Transverse colon (tissue), 4 donors: Measurements from ENCODE around the gene CAMTA1. TPM values are rescaled to one million over a fixed set of nuclear protein-coding genes. Genes with fewer than 3 reads are reported as not detected.

Experiments
- DNase-seq: peaks from one replicate; pipeline ENCODE4 v3.0.0-alpha.2; 2019
- H3K27ac ChIP-seq, 4 donors: fragments of 200-600 bp; sonication (generic); 2 replicates each; pipeline ENCODE4 v1.5.1; 2016 to 2018; ENCODE audit warnings: inconsistent platforms in 4 of 4
- H3K27me3 ChIP-seq: fragments of 200-600 bp; sonication (generic); 2 replicates; pipeline ENCODE4 v1.5.1; 2017; ENCODE audit warnings: inconsistent platforms
- H3K36me3 ChIP-seq, 4 donors: fragments of 200-600 bp; sonication (generic); 2 replicates each; pipeline ENCODE4 v1.5.1; 2017 to 2019; ENCODE audit warnings: inconsistent platforms in 4 of 4
- H3K4me1 ChIP-seq, 4 donors: fragments of 200-600 bp; sonication (generic); 2 replicates each; pipeline ENCODE4 v1.5.1; 2017 to 2020; ENCODE audit warnings: inconsistent platforms in 4 of 4
- H3K4me3 ChIP-seq, 4 donors: fragments of 200-600 bp; sonication (generic); 1 replicate in 1 of 4; 2 replicates in 3 of 4; pipeline versions ENCODE4 v1.5.1 to v1.6.1; 2017 to 2019; ENCODE audit warnings: inconsistent platforms in 4 of 4
- H3K9me3 ChIP-seq, 2 donors: fragments of 200-600 bp; sonication (generic); 2 replicates each; pipeline ENCODE4 v1.5.1; 2017 to 2019; ENCODE audit warnings: inconsistent platforms in 2 of 2
- EP300 ChIP-seq: sonication (generic); formaldehyde crosslinking; IDR thresholded peaks from one replicate; pipeline ENCODE4 v1.6.1; 2017; ENCODE audit warnings: antibody characterized with exemption, low read depth
- POLR2A ChIP-seq: fragments of 450-650 bp; IDR thresholded peaks from one replicate; pipeline ENCODE4 v1.6.1; 2016; ENCODE audit warnings: antibody characterized with exemption, mild to moderate bottlenecking, moderate library complexity
- POLR2AphosphoS5 ChIP-seq, 3 donors: sonication (generic); formaldehyde crosslinking; IDR thresholded peaks; one replicate each; pipeline ENCODE4 v1.6.1; 2016; ENCODE audit warnings: antibody characterized with exemption in 3 of 3
- WGBS, 2 donors: methylation state at CpG; one replicate each; pipeline ENCODE4 v1.1.5; 2018; ENCODE audit warnings: low coverage in 1 of 2; 5-methylcytosine and 5-hydroxymethylcytosine counted together
- in situ Hi-C, 4 donors: fragments of 200-750 bp; cut with MboI; loops; one replicate each; pipeline versions ENCODE4 v1.15.0 to v1.15.1; 2017; ENCODE audit warnings: low sequenced_read_pairs in 3 of 4, low pct_ligation_motif_present in 1 of 4, low pct_unique_long_range_greater_than_20kb in 1 of 4
- intact Hi-C: fragments of 100-400 bp; cut with DNase I; formaldehyde crosslinking; loops from one replicate; pipeline ENCODE4 v1.15.1; 2023; ENCODE audit warnings: low total_unique reads
- total RNA-seq, 4 donors: library from RNA; depleted of rRNA; stranded (reverse); fragments of >200 nt; gene quantifications; one replicate each; pipeline ENCODE4 v1.1.0, GENCODE V29; 2016
- TF ChIP-seq, protein P1 (sequence below), 5 experiments: fragments of 200-600 bp in 3 of 5; fragments of 450-650 bp in 2 of 5; sonication (generic) in 3 of 5; IDR thresholded peaks; 1 replicate in 2 of 5; 2 replicates in 3 of 5; pipeline ENCODE4 v1.5.1; 2016 to 2017; ENCODE audit warnings: antibody characterized with exemption in 5 of 5, inconsistent platforms in 3 of 5, mild to moderate bottlenecking in 2 of 5, moderate library complexity in 1 of 5

CAMTA1 gene
- total RNA-seq, 4 donors from 2014 or later = 93.8 to 268 (median 130) TPM

DNA sequence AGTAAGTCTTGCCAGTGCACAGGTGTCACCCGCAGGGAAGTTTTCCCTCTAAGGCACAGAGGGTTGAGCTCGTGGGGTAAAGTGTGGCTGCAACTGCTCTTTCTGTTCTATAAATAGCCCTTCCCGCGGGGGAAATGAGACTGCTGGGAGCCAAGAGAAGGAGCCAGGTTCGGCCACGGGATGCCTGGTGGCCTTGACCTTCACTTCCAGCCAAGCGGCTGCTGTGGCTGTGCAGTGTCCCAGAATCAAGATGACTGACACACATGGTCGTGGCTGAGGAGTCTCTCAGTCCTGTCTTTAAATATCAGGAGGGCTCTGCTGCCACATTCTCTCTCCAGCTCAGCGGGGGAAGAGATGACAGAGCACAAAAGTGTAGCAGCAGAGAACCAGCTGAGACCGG, 831.7 kb downstream of the CAMTA1 start:
- no peak for TF ChIP-seq POLR2A
- no peak for TF ChIP-seq EP300
- TF ChIP-seq, protein P1, sequence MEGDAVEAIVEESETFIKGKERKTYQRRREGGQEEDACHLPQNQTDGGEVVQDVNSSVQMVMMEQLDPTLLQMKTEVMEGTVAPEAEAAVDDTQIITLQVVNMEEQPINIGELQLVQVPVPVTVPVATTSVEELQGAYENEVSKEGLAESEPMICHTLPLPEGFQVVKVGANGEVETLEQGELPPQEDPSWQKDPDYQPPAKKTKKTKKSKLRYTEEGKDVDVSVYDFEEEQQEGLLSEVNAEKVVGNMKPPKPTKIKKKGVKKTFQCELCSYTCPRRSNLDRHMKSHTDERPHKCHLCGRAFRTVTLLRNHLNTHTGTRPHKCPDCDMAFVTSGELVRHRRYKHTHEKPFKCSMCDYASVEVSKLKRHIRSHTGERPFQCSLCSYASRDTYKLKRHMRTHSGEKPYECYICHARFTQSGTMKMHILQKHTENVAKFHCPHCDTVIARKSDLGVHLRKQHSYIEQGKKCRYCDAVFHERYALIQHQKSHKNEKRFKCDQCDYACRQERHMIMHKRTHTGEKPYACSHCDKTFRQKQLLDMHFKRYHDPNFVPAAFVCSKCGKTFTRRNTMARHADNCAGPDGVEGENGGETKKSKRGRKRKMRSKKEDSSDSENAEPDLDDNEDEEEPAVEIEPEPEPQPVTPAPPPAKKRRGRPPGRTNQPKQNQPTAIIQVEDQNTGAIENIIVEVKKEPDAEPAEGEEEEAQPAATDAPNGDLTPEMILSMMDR (IDR thresholded peaks at IDR 0.05) = no peak
- no peak for TF ChIP-seq POLR2AphosphoS5 (IDR thresholded peaks at IDR 0.05)
- H3K27me3 ChIP-seq = peaks cover 6% of the 10 kb centered on the region
- no peaks in the 10 kb centered on the region for H3K9me3 ChIP-seq
- intact Hi-C loops = no loop called here
- in situ Hi-C loops = no loop called here
- H3K4me1 ChIP-seq = no peaks in the 10 kb centered on the region
- 24 to 35% methylated on average over 4 to 10 of the region's 10 CpGs for WGBS, 2 donors
- H3K36me3 ChIP-seq = no peaks in the 10 kb centered on the region
- H3K4me3 ChIP-seq = no peak overlapping the region
- no peak for DNase-seq
- no peak overlapping the region for H3K27ac ChIP-seq

DNA sequence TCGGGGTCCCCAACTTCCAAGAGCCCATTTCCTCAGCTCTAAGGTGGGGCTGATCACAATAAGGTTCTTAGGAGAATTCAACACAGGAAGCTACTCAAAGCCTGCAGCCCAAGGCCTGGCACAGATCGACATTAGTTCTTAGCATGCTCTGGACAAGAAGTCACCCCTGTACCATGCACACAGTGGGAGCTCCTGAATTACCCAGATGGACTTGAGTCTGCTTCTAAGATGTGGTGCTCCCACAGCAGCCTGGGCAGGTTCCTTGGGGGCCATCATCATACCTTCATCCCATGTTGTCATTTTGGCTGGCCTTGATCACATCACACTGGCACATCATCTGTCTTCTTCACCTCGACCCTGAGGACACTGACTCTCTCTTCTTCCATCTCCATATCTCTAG, 832.6 kb downstream of the CAMTA1 start:
- no peak for DNase-seq
- TF ChIP-seq EP300 (no peak), POLR2A (no peak)
- 80 to 82% methylated on average over 1 to 3 of the region's 3 CpGs for WGBS, 2 donors
- no peaks in the 10 kb centered on the region for H3K4me1 ChIP-seq
- peaks cover 7% of the 10 kb centered on the region for H3K27me3 ChIP-seq
- no peaks in the 10 kb centered on the region for H3K9me3 ChIP-seq
- no peak overlapping the region for H3K4me3 ChIP-seq
- intact Hi-C loops = no loop called here
- no peak overlapping the region for H3K27ac ChIP-seq
- in situ Hi-C loops = no loop called here
- no peaks in the 10 kb centered on the region for H3K36me3 ChIP-seq

DNA sequence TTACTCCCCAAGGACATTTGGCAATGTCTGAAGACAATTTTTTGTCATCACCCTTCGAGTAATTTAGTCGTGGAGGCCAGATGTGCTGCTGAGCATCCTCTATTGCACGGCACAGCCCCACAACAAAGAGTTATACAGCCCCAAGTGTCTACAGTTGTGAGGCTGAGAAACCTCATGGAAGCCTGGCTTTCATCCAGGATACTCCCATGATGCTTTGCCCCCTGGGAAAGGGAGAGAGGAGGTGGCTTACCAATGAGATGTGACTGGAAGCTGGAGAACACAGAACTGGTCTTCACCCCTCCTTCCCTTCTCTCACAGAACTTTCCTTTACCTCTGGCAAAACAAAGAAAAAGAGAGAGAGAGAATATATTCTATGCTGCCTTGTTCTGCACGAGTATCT, 834.9 kb downstream of the CAMTA1 start:
- no peak overlapping the region for H3K27ac ChIP-seq
- H3K9me3 ChIP-seq = no peaks in the 10 kb centered on the region
- TF ChIP-seq, protein P1 (IDR thresholded peaks at IDR 0.05) = no peak
- TF ChIP-seq EP300 (no peak), POLR2A (no peak), POLR2AphosphoS5 (IDR thresholded peaks at IDR 0.05) (no peak)
- H3K4me3 ChIP-seq = no peak overlapping the region
- in situ Hi-C loops (no loop called here), intact Hi-C loops (no loop called here)
- 40 to 76% methylated on average over 1 to 4 of the region's 4 CpGs for WGBS, 2 donors
- peaks cover 7% of the 10 kb centered on the region for H3K27me3 ChIP-seq
- no peaks in the 10 kb centered on the region for H3K4me1 ChIP-seq
- no peaks in the 10 kb centered on the region for H3K36me3 ChIP-seq
- DNase-seq = no peak

DNA sequence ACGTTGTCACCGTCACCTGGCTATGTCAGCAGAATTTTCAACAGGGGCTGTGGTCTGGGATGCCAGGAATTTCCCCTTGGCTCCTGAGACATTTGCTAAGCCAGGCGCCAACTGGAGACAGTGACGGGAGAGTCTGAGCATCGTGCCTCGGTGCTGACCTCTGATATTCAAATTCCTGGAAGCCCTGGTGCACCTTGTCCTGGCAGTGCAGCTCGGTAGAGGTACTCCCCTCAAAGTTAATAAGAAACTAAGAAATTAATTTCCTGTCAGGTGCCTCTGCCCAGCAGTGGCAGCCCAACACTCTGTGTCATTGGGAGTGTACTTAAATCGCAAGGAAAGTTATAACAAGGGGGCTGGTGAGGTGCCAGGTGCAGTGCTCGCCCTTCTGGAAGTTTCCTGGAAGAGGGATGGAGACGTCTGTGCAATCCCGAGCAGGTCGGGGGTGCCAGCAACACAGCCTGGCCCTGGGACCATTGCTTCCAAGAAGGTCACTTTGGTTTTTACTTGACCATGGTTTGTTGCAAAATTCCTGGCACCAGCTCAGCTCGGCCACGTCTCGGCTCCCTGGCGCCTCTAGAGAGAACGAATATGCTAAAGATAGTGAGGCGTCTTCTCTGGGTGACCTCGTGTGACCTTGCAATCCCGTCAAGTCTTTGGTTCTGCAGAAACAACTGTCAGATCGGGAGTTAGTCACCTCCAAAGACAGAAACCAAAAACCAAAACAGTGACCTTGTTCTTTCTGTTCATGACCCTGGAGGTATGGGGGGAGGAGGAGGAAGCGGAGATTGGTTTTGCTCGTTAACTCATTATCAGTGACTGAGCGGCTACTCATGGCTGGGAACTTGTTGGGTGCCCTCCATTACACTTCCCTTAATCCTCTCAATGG, 836.3 kb downstream of the CAMTA1 start:
- peaks cover 7% of the 10 kb centered on the region for H3K27me3 ChIP-seq
- H3K36me3 ChIP-seq = no peaks in the 10 kb centered on the region
- 53% methylated on average over 24 of the region's 24 CpGs; no CpG with 5 or more reads in 1 of the 2 donors for WGBS, 2 donors
- H3K4me1 ChIP-seq = no peaks in the 10 kb centered on the region
- DNase-seq = no peak
- H3K9me3 ChIP-seq = no peaks in the 10 kb centered on the region
- H3K27ac ChIP-seq = no peak overlapping the region
- no peak overlapping the region for H3K4me3 ChIP-seq
- in situ Hi-C loops = no loop called here
- TF ChIP-seq POLR2AphosphoS5 (IDR thresholded peaks at IDR 0.05) (no peak), EP300 (no peak), POLR2A (no peak)
- TF ChIP-seq, protein P1 (IDR thresholded peaks at IDR 0.05) = no peak
- intact Hi-C loops = no loop called here
